Liver (tissue), 9 donors: ENCODE data around the gene SPP1. TPM values are rescaled to one million over a fixed set of nuclear protein-coding genes. Genes with fewer than 3 reads are reported as not detected.

Experiments
- DNase-seq: peaks from one replicate; pipeline ENCODE4 v3.0.0-alpha.2; 2017; ENCODE audit warnings: low spot score
- H3K27ac ChIP-seq, 2 donors: one replicate each; pipeline ENCODE4 v1.7.0; 2013; ENCODE audit warnings: inconsistent platforms in 2 of 2, low read length in 2 of 2, control low read depth in 1 of 2, low read depth in 1 of 2, mild to moderate bottlenecking in 1 of 2
- H3K27me3 ChIP-seq, 4 donors: one replicate each; pipeline versions ENCODE4 v1.6.1 to v1.7.0; 2013; ENCODE audit warnings: low read length in 3 of 4, inconsistent platforms in 1 of 4, mild to moderate bottlenecking in 1 of 4, moderate library complexity in 1 of 4; ENCODE audit not compliant: control insufficient read depth in 4 of 4, insufficient read depth in 4 of 4
- H3K36me3 ChIP-seq, 4 donors: one replicate each; pipeline versions ENCODE4 v1.6.1 to v1.7.0; 2013; ENCODE audit warnings: low read length in 3 of 4, mild to moderate bottlenecking in 3 of 4, low read depth in 1 of 4, moderate library complexity in 1 of 4; ENCODE audit not compliant: control insufficient read depth in 4 of 4, insufficient read depth in 3 of 4
- H3K4me1 ChIP-seq, 4 donors: one replicate each; pipeline versions ENCODE4 v1.6.1 to v1.7.0; 2013; ENCODE audit warnings: low read length in 3 of 4, mild to moderate bottlenecking in 3 of 4, moderate library complexity in 1 of 4; ENCODE audit not compliant: control insufficient read depth in 4 of 4, insufficient read depth in 4 of 4
- H3K4me3 ChIP-seq, 3 donors: one replicate each; pipeline versions ENCODE4 v1.6.1 to v1.7.0; 2013; ENCODE audit warnings: low read length in 3 of 3, control low read depth in 1 of 3, low read depth in 1 of 3, mild to moderate bottlenecking in 1 of 3
- H3K9ac ChIP-seq, 2 donors: one replicate each; pipeline ENCODE4 v1.7.0; 2013; ENCODE audit warnings: low read length in 2 of 2, mild to moderate bottlenecking in 2 of 2, moderate library complexity in 2 of 2, control low read depth in 1 of 2, low read depth in 1 of 2
- H3K9me3 ChIP-seq, 4 donors: one replicate each; pipeline versions ENCODE4 v1.6.1 to v1.7.0; 2013; ENCODE audit warnings: low read length in 3 of 4; ENCODE audit not compliant: control insufficient read depth in 4 of 4
- ATF3 ChIP-seq: IDR thresholded peaks from 2 replicates; pipeline ENCODE4 v1.6.1; 2016; ENCODE audit warnings: antibody characterized with exemption
- EGR1 ChIP-seq, 2 donors: IDR thresholded peaks; 2 replicates each; pipeline ENCODE4 v1.6.1; 2016 to 2018; ENCODE audit warnings: antibody characterized with exemption in 2 of 2, low read depth in 2 of 2
- FOXA1 ChIP-seq: IDR thresholded peaks from 2 replicates; pipeline ENCODE4 v1.6.1; 2016; ENCODE audit warnings: antibody characterized with exemption
- GABPA ChIP-seq, 2 donors: IDR thresholded peaks in 1 of 2; conservative IDR thresholded peaks in 1 of 2; 2 replicates each; pipeline ENCODE4 v1.6.1; 2016; ENCODE audit warnings: antibody characterized with exemption in 2 of 2, mild to moderate bottlenecking in 1 of 2, moderate library complexity in 1 of 2
- HNF4A ChIP-seq, 2 donors: conservative IDR thresholded peaks; 2 replicates each; pipeline ENCODE4 v1.6.1; 2016; ENCODE audit warnings: antibody characterized with exemption in 2 of 2, mild to moderate bottlenecking in 2 of 2
- HNF4G ChIP-seq: IDR thresholded peaks from 2 replicates; pipeline ENCODE4 v1.6.1; 2016; ENCODE audit warnings: antibody characterized with exemption
- JUND ChIP-seq, 2 donors: IDR thresholded peaks; 2 replicates each; pipeline ENCODE4 v1.6.1; 2016; ENCODE audit warnings: antibody characterized with exemption in 2 of 2
- NR2F2 ChIP-seq: IDR thresholded peaks from 2 replicates; pipeline ENCODE4 v1.6.1; 2016; ENCODE audit warnings: antibody characterized with exemption
- RAD21 ChIP-seq, 2 donors: IDR thresholded peaks; 2 replicates each; pipeline ENCODE4 v1.6.1; 2016; ENCODE audit warnings: antibody characterized with exemption in 2 of 2, mild to moderate bottlenecking in 2 of 2
- REST ChIP-seq: IDR thresholded peaks from 2 replicates; pipeline ENCODE4 v1.6.1; 2016; ENCODE audit warnings: antibody characterized with exemption, mild to moderate bottlenecking
- SP1 ChIP-seq: IDR thresholded peaks from 2 replicates; pipeline ENCODE4 v1.6.1; 2018; ENCODE audit warnings: antibody characterized with exemption, mild to moderate bottlenecking
- TAF1 ChIP-seq: conservative IDR thresholded peaks from 2 replicates; pipeline ENCODE4 v1.6.1; 2016; ENCODE audit warnings: antibody characterized with exemption, mild to moderate bottlenecking
- YY1 ChIP-seq: IDR thresholded peaks from 2 replicates; pipeline ENCODE4 v1.6.1; 2016; ENCODE audit warnings: antibody characterized with exemption, mild to moderate bottlenecking
- WGBS: extraction: QIAGEN DNeasy Blood & Tissue Kit; methylation state at CpG from one replicate; pipeline ENCODE4 v1.1.7; 2013; 5-methylcytosine and 5-hydroxymethylcytosine counted together
- polyA plus RNA-seq, 2 donors: library from polyadenylated mRNA; stranded (reverse) in 1 of 2; unstranded in 1 of 2; fragments of 200-250 nt in 1 of 2; fragments of >200 nt in 1 of 2; fragmentation: Nextera tagmentation in 1 of 2; extraction: Ambion mirVana in 1 of 2; gene quantifications; one replicate each; pipeline versions ENCODE4 v1.2.1 to v1.2.3, GENCODE V29; 2013 to 2015
- total RNA-seq, 2 donors: library from RNA; depleted of rRNA; stranded (reverse); fragments of >200 nt; gene quantifications; one replicate each; pipeline ENCODE4 v1.2.3, GENCODE V29; 2014
- TF ChIP-seq, protein P1 (sequence below): fragments of 150-350 bp; IDR thresholded peaks from 2 replicates; pipeline ENCODE4 v1.5.1; 2017; ENCODE audit warnings: improper control_type of control experiment, low read depth, low read length; ENCODE audit not compliant: missing input control
- TF ChIP-seq, protein P2 (sequence below): IDR thresholded peaks from 2 replicates; pipeline ENCODE4 v1.6.1; 2016; ENCODE audit warnings: antibody characterized with exemption
- TF ChIP-seq, protein P3 (sequence below): IDR thresholded peaks from 2 replicates; pipeline ENCODE4 v1.6.1; 2016; ENCODE audit warnings: antibody characterized with exemption
- donor health status: healthy.
- donor health status: healthy.
- donor health status: healthy.
- donor health status: healthy.
- donor health status: healthy.

Gene SPP1
- total and polyA plus RNA-seq, 4 donors, result 10.5 to 80.2 (median 27.5) TPM

- no peak overlapping the region for H3K4me3 ChIP-seq
- no peaks in the 10 kb centered on the region for H3K4me1 ChIP-seq
- TF ChIP-seq, protein P1, sequence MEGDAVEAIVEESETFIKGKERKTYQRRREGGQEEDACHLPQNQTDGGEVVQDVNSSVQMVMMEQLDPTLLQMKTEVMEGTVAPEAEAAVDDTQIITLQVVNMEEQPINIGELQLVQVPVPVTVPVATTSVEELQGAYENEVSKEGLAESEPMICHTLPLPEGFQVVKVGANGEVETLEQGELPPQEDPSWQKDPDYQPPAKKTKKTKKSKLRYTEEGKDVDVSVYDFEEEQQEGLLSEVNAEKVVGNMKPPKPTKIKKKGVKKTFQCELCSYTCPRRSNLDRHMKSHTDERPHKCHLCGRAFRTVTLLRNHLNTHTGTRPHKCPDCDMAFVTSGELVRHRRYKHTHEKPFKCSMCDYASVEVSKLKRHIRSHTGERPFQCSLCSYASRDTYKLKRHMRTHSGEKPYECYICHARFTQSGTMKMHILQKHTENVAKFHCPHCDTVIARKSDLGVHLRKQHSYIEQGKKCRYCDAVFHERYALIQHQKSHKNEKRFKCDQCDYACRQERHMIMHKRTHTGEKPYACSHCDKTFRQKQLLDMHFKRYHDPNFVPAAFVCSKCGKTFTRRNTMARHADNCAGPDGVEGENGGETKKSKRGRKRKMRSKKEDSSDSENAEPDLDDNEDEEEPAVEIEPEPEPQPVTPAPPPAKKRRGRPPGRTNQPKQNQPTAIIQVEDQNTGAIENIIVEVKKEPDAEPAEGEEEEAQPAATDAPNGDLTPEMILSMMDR, result no peak
- no peak for TF ChIP-seq YY1
- no peak for TF ChIP-seq ATF3
- no peak for TF ChIP-seq EGR1 (IDR thresholded peaks at IDR 0.05; ENCODE audit: low read depth in 2 of 2)
- no peak for TF ChIP-seq HNF4A (conservative IDR thresholded peaks at IDR 0.05)
- TF ChIP-seq, protein P2, sequence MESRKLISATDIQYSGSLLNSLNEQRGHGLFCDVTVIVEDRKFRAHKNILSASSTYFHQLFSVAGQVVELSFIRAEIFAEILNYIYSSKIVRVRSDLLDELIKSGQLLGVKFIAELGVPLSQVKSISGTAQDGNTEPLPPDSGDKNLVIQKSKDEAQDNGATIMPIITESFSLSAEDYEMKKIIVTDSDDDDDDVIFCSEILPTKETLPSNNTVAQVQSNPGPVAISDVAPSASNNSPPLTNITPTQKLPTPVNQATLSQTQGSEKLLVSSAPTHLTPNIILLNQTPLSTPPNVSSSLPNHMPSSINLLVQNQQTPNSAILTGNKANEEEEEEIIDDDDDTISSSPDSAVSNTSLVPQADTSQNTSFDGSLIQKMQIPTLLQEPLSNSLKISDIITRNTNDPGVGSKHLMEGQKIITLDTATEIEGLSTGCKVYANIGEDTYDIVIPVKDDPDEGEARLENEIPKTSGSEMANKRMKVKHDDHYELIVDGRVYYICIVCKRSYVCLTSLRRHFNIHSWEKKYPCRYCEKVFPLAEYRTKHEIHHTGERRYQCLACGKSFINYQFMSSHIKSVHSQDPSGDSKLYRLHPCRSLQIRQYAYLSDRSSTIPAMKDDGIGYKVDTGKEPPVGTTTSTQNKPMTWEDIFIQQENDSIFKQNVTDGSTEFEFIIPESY, result no peak
- TF ChIP-seq, protein P3, sequence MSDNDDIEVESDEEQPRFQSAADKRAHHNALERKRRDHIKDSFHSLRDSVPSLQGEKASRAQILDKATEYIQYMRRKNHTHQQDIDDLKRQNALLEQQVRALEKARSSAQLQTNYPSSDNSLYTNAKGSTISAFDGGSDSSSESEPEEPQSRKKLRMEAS, result no peak
- TF ChIP-seq GABPA (IDR thresholded peaks at IDR 0.05 in 1 of 2, conservative IDR thresholded peaks at IDR 0.05 in 1 of 2), result no peak
- TF ChIP-seq TAF1, result no peak
- TF ChIP-seq REST, result no peak
- no peak for TF ChIP-seq NR2F2
- no peak for TF ChIP-seq RAD21 (IDR thresholded peaks at IDR 0.05)
- no peak for TF ChIP-seq FOXA1
- no peak for TF ChIP-seq JUND (IDR thresholded peaks at IDR 0.05)
- TF ChIP-seq HNF4G, result no peak
- H3K36me3 ChIP-seq, result no peaks in the 10 kb centered on the region
- no peaks in the 10 kb centered on the region for H3K27me3 ChIP-seq
- DNase-seq, result no peak
- no peak overlapping the region for H3K27ac ChIP-seq
- 76% methylated on average over 1 of the region's 1 CpG for WGBS
- no peak overlapping the region for H3K9ac ChIP-seq
- no peaks in the 10 kb centered on the region for H3K9me3 ChIP-seq
Observed at GRCh38 chr4:87957061-87957460, 18.5 kb upstream of the SPP1 start.

DNA sequence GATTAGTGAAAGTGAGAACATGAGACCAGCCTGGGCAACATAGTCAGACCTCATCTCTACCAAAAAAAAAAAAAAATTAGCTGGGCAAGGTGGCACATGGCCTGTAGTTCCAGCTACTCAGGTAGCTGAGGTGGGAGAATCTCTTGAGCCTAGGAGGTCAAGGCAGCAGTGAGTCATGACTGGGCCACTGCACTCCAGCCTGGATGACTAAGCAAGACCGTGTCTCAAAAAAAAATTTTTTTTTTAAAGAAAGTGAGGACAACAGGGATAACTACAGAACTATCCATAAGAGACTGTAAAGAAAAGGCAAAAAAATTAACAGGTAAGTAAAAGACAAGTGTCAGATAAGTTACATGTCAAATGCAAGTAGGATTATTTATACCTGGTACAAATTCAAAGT, 13.5 kb upstream of the SPP1 start:
- H3K9me3 ChIP-seq, result no peaks in the 10 kb centered on the region
- H3K9ac ChIP-seq, result no peak overlapping the region
- no peaks in the 10 kb centered on the region for H3K36me3 ChIP-seq
- no peak for DNase-seq
- no peak for TF ChIP-seq JUND (IDR thresholded peaks at IDR 0.05)
- no peak for TF ChIP-seq HNF4A (conservative IDR thresholded peaks at IDR 0.05)
- TF ChIP-seq TAF1, result no peak
- TF ChIP-seq FOXA1, result no peak
- TF ChIP-seq GABPA (IDR thresholded peaks at IDR 0.05 in 1 of 2, conservative IDR thresholded peaks at IDR 0.05 in 1 of 2), result no peak
- no peak for TF ChIP-seq SP1
- no peaks in the 10 kb centered on the region for H3K4me1 ChIP-seq
- H3K4me3 ChIP-seq, result no peak overlapping the region
- no peak overlapping the region for H3K27ac ChIP-seq
- WGBS, result 81% methylated on average over 1 of the region's 1 CpG
- no peaks in the 10 kb centered on the region for H3K27me3 ChIP-seq
